ENCODE data around the gene CCDC102A. TPM values are rescaled to one million over a fixed set of nuclear protein-coding genes. Genes with fewer than 3 reads are reported as not detected.

The CCDC102A gene
- total RNA-seq, 4 donors from 2014 or later: 1.2 to 9.3 (median 3.4) TPM

- no peaks in the 10 kb centered on the region for H3K9me3 ChIP-seq
- DNase-seq (no peak), ATAC-seq (no peak)
- in situ Hi-C loops (cut with MboI; ENCODE audit: low sequenced_read_pairs in 4 of 4) (no loop called here), intact Hi-C loops (cut with DNase I; ENCODE audit: low total_unique reads) (loop anchor here (5.0 kb wide), 1 partner anchor 1012 kb away; the partner anchor contains the start of genes NUDT21 and OGFOD1)
- no peaks in the 10 kb centered on the region for H3K27me3 ChIP-seq
- H3K4me3 ChIP-seq: no peak overlapping the region
- H3K4me1 ChIP-seq: peaks cover 15 to 18% of the 10 kb centered on the region in 2 donors
- peaks cover 0 to 68% of the 10 kb centered on the region in 2 donors for H3K36me3 ChIP-seq
- H3K27ac ChIP-seq: no peak overlapping the region
- no peak for TF ChIP-seq CTCF (IDR thresholded peaks at IDR 0.05 in 4 of 5, conservative IDR thresholded peaks at IDR 0.05 in 1 of 5)
- TF ChIP-seq POLR2A (IDR thresholded peaks at IDR 0.05): no peak
Measured at GRCh38 chr16:57464523-57464922, 71.8 kb downstream of the CCDC102A start.

- Histone ChIP-seq H3K36me3 (peaks cover 0 to 67% of the 10 kb centered on the region in 2 donors), H3K4me1 (peaks cover 15 to 18% of the 10 kb centered on the region in 2 donors), H3K9me3 (no peaks in the 10 kb centered on the region), H3K27ac (peak overlapping the region; percentile 86 to 92 (median 88)), H3K27me3 (no peaks in the 10 kb centered on the region), H3K4me3 (peak overlapping the region; percentile 77 to 96 (median 88))
- in situ Hi-C loops (cut with MboI; ENCODE audit: low sequenced_read_pairs in 4 of 4) (no loop called here), intact Hi-C loops (cut with DNase I; ENCODE audit: low total_unique reads) (loop anchor here (1.0 to 5.0 kb wide), 2 partner anchors 16 to 1011 kb away; partner anchors contain the start of genes CIAPIN1, COQ9, NUDT21 and OGFOD1)
- ATAC-seq (peak; percentile 40 to 46), DNase-seq (no peak)
- TF ChIP-seq CTCF (IDR thresholded peaks at IDR 0.05 in 4 of 5, conservative IDR thresholded peaks at IDR 0.05 in 1 of 5): no peak
- no peak for TF ChIP-seq POLR2A (IDR thresholded peaks at IDR 0.05)
Measured at GRCh38 chr16:57462978-57463362, 73.4 kb downstream of the CCDC102A start.

- peak within 1 kb of the TSS; percentile 86 to 92 (median 88) for H3K27ac ChIP-seq
- in situ Hi-C loops (cut with MboI; ENCODE audit: low sequenced_read_pairs in 4 of 4): no loop called here
- H3K9me3 ChIP-seq: no peaks in the 10 kb centered on the region
- peak; percentile 66 to 80 for DNase-seq
- H3K4me3 ChIP-seq: peak within 1 kb of the TSS; percentile 77 to 96 (median 88)
- intact Hi-C loops (cut with DNase I; ENCODE audit: low total_unique reads): loop anchor here (1.0 to 5.0 kb wide), 2 partner anchors 15 to 1010 kb away; partner anchors contain the start of genes CIAPIN1, COQ9, NUDT21 and OGFOD1
- H3K36me3 ChIP-seq: peaks cover 0 to 68% of the 10 kb centered on the region in 2 donors
- ATAC-seq: peak; percentile 88 to 92
- peak; percentile 80 to 92 for TF ChIP-seq POLR2A (IDR thresholded peaks at IDR 0.05)
- peak; percentile 89 to 97 (median 96) for TF ChIP-seq CTCF (IDR thresholded peaks at IDR 0.05 in 4 of 5, conservative IDR thresholded peaks at IDR 0.05 in 1 of 5)
- H3K27me3 ChIP-seq: no peaks in the 10 kb centered on the region
- H3K4me1 ChIP-seq: peaks cover 15 to 18% of the 10 kb centered on the region in 2 donors
Measured at GRCh38 chr16:57462209-57462977, 74.0 kb downstream of the CCDC102A start, which contains the start of gene POLR2C. TSS of gene POLR2C (plus strand) at chr16:57462679. CDS start at chr16:57462725, 46 bp downstream.

Other genes starting within 250 kb of the CCDC102A start
- gene CCL22, start 177.8 kb downstream of the CCDC102A start, total RNA-seq: not detected
- 10 to 100 TPM in 1 of 4 donors, 1 to 10 TPM in 3; 2.2 to 15.7 (median 6.7) TPM for gene CX3CL1, start 164.1 kb downstream of the CCDC102A start, total RNA-seq
- not detected for gene CCL17, start 131.8 kb downstream of the CCDC102A start, total RNA-seq
- 10 to 100 TPM; 31.0 to 38.8 (median 37.9) TPM for gene CIAPIN1, start 89.2 kb downstream of the CCDC102A start, total RNA-seq
- gene COQ9, start 89.1 kb downstream of the CCDC102A start, total RNA-seq: 100 to 1,000 TPM; 107 to 171 (median 135) TPM
- gene POLR2C, start 73.9 kb downstream of the CCDC102A start, total RNA-seq: 100 to 1,000 TPM in 3 of 4 donors, 10 to 100 TPM in 1; 97.2 to 162 (median 134) TPM
- 1 to 10 TPM; 2.2 to 3.6 (median 2.9) TPM for gene DOK4, start 50.1 kb downstream of the CCDC102A start, total RNA-seq
- gene ADGRG5, start 6.1 kb upstream of the CCDC102A start, total RNA-seq: not detected
- gene ADGRG1, start 92.1 kb upstream of the CCDC102A start, total RNA-seq: 10 to 100 TPM in 3 of 4 donors, 1 to 10 TPM in 1; 9.8 to 14.6 (median 13.3) TPM
- under 1 TPM in 1 of 4 donors, not detected in 3; 0.71 TPM for gene ADGRG3, start 131.7 kb upstream of the CCDC102A start, total RNA-seq
- gene DRC7, start 158.2 kb upstream of the CCDC102A start, total RNA-seq: not detected
- 10 to 100 TPM; 10.7 to 18.0 (median 14.2) TPM for gene KATNB1, start 199.2 kb upstream of the CCDC102A start, total RNA-seq

Data from gastrocnemius medialis (tissue), 4 donors.